ENCODE data around the gene CYLD.

DNA sequence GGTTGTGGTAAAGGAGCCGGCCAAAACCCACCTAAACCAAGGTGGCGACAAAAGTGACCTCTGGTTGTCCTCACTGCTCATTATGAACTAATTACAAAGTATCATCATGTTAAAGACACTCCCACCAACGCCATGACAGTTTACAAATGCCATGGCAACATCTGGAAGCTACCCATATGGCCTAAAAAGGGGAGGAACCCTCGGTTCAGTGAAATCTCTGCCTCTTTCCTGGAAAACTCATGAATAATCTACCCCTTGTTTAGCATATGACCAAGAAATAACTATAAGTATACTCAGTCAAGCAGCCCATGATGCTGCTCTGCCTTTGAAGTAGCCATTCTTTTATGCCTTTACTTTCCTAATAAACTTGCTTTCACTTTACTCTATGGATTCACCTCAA is 72.2 kb downstream of the CYLD start:
- TF ChIP-seq, protein P1, sequence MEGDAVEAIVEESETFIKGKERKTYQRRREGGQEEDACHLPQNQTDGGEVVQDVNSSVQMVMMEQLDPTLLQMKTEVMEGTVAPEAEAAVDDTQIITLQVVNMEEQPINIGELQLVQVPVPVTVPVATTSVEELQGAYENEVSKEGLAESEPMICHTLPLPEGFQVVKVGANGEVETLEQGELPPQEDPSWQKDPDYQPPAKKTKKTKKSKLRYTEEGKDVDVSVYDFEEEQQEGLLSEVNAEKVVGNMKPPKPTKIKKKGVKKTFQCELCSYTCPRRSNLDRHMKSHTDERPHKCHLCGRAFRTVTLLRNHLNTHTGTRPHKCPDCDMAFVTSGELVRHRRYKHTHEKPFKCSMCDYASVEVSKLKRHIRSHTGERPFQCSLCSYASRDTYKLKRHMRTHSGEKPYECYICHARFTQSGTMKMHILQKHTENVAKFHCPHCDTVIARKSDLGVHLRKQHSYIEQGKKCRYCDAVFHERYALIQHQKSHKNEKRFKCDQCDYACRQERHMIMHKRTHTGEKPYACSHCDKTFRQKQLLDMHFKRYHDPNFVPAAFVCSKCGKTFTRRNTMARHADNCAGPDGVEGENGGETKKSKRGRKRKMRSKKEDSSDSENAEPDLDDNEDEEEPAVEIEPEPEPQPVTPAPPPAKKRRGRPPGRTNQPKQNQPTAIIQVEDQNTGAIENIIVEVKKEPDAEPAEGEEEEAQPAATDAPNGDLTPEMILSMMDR (IDR thresholded peaks at IDR 0.05; ENCODE audit: low read depth, low read length) = no peak
- TF ChIP-seq EZH2phosphoT487 (IDR thresholded peaks at IDR 0.05; ENCODE audit: low read depth) = no peak

All from OCI-LY3 (cell line).